Activated CD4-positive, alpha-beta T cell treated with anti-CD3 and anti-CD28 coated beads, Interleukin-2, Interleukin-6, amounts not matched to agents 100 ng/mL and 50 ng/mL, durations not matched to agents 16 hours and 8 hours (primary cell): ENCODE measurements around the gene RNF225.
"Not testable (repeated sequence)": the region's sequence is repeated elsewhere in the genome, so short reads cannot be mapped to it uniquely, and the experiment has no call there.

ENCODE experiments used
- DNase-seq: peaks from one replicate; pipeline ENCODE4 v3.0.0-alpha.2; 2020

RNF225 gene

DNA sequence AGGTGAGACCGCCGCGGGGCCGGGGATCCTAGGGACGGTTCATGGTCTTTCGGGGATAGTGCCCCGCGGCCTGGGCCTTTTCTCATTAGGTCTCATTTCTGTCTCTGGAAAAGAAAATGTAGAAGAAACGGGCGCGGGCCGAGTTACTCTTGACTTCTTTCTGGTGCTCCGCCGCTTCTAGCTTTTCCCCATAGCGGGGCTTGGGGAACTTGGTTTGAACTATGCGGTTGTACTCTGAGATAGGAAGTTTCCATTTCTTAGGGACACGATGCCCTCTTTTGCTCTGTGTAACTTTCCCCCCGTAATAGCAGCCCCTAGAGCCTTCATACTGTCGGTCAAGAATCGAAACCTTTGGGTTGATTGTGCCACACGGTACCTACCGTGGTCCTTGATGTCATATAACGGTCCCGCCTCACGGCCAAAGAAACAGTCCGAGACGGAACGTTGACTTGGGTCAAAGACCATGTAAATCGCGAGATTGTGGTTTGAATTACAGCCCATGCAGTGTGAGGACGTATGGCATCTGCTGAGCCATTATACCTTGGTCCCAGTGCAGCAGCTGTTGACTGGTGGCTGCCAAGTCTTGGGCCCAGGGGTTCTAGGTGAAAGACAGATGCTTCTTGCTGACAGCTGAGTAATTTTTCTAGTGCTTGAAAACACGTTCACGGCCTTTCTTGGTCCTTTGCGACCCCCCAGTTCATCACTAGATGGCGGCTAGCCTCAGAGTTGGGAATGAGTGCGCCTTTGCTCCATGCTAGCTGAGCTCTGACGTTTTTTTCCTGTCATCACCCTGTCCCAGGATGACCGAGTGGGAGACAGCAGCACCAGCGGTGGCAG, 7.9 kb upstream of the RNF225 start:
- peak; percentile 32 for DNase-seq

DNA sequence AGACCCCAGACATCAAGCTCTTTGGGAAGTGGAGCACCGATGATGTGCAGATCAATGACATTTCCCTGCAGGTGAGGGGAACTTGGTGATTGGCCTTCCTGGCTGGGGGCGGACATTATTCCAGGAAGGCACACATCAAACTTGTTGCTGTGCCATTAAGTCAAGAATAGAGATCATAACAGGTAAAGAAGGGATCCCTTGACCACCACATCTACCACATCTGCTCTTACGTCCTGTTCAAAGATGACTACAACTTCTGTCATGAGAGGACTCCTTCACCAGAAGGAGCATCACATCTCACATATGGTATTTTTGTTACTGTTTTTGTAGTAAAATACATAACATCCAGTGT, 7.3 kb upstream of the RNF225 start:
- DNase-seq, result no peak

DNA sequence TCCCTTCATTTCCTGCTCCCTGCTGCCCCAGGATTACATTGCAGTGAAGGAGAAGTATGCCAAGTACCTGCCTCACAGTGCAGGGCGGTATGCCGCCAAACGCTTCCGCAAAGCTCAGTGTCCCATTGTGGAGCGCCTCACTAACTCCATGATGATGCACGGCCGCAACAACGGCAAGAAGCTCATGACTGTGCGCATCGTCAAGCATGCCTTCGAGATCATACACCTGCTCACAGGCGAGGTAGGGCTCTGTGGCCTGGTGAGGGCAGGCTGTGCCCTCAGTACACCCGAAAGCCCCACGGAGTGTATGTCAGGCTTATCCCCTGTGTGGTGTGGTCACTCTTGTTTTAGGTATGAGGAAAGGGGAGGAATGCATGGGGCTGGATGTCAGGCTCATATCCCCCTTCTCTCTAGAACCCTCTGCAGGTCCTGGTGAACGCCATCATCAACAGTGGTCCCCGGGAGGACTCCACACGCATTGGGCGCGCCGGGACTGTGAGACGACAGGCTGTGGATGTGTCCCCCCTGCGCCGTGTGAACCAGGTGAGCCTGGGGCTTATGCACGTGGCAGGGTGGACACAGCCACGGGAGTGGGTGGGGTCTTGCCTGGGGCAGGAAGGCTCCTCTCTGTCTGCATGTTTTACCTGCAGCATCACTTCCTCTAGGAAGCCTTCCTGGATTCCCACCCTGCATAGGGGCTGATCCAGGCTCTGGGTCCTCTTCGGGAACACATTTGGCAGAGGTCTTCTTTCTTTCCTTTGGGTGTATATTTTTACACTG, 2.3 kb upstream of the RNF225 start:
- DNase-seq, result no peak

DNA sequence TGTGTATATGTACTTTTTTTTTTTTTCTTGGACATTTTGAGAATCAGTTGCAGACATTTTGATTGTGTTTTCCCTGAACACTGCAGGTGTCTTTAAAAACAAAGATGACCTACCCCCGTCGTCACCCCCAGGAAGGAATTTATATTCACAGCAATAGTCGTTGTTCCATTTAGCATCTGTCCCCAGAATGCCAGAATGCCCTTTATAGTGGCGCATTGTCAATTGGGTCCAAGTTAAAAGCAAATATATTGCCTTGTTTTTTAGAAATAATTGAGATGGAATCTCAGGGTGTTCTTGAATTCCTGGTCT, 1.8 kb upstream of the RNF225 start:
- no peak for DNase-seq

DNA sequence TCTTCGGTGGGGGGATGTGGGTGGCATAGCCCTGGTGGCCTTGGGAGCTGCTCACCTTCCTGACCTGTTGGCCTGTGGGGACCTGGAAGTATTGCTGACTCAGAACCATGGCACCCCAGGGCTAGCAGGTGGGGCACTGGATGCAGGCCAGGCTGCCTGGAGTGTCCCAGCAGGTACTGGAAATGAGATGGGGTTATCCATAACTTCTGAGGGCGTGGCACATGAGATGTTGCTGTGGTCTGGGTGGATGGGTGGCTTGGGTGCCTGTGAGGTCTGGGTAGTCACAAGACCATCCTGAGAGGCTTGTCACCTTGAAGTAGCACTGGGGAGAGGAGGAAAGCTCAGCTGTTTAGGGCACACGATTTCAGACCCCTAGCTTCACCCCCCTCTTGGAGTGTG, 636 bp upstream of the RNF225 start:
- DNase-seq, result no peak

DNA sequence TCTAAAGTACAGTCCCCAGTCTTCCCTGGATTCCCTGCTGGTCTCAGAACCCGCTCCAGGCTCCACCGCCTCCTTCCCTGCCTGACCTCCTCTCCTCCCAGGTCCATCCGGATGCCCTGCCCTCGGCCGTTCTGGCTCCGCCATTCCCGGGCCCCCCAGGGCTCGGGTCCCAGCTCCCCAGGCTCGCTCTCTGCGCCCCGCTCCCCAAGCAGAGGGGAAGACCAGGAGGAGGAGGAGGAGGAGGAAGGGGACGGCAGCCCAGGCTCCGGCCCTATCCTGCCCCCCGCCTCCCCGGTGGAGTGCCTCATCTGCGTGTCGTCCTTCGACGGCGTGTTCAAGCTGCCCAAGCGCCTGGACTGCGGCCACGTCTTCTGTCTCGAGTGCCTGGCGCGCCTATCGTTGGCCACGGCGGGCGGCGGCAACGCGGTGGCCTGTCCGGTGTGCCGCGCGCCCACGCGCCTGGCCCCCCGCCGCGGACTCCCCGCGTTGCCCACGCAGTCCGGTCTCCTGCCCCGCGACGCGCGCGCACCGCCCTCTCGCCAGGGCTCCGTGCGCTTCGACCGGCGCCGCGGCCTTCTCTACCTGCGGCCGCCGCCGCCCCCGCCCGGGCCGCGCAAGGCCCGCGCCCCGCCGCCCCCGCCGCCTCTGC, 647 bp downstream of the RNF225 start:
- peak; percentile 38 for DNase-seq

DNA sequence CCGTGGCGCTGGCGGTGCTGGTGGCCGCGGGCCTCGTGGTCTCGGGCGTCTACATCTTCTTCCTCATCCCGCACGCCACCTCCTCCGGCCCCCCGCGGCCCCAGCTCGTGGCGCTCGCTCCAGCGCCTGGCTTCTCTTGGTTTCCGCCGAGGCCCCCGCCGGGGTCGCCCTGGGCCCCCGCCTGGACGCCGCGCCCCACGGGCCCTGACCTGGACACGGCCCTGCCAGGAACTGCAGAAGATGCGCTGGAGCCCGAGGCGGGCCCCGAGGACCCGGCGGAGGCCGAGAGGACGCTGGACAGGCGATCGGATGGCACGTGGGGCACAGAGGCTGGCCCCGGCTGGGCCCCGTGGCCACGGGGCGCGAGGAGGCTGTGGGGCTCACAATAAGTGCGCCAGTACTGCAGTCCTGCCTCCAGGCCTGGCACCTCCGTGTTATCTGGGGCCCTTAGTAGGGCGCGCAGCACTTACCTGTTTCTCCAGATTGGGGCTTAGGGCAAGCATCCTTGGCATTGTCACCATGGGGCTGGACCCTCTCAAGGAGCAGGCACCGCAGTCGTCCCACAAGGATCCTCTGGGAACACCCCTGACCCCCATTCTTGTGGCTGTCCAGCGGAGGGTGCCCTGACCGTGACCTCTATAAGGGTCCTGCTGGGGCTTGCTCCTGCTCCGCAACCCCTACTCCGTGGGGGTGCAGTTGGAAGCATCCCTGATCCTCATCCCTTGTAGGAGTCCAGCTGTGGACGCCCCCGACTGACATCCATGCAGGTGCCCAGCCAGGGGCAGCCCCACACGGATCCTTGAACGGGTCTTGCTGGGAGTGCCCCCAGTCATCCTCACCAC, 1.5 kb downstream of the RNF225 start:
- no peak for DNase-seq

DNA sequence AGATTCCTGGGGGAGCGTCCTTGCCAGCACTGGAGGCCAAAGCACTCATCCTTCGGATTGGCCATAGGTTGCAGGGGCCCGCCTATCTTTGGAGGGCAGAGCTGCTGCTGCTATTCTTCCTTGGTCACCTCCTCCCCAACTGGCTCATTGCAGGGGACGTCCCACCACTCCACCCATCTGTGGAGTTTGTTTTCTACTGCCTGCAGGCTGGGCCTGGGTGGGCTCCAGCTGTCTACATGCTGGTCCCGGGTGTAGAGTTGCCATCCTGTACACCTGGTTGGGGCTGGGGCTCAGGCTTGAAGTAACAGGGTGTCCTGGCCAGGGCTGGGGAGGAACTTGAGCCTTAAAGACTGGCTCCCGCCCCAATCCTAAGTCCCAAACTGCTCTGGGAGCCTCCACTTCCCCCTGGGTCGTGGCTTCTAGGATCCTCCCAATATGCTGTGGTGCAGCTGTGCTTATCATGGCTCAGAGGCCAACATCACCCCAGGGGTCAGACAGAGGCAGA, 2.1 kb downstream of the RNF225 start:
- DNase-seq, result no peak

DNA sequence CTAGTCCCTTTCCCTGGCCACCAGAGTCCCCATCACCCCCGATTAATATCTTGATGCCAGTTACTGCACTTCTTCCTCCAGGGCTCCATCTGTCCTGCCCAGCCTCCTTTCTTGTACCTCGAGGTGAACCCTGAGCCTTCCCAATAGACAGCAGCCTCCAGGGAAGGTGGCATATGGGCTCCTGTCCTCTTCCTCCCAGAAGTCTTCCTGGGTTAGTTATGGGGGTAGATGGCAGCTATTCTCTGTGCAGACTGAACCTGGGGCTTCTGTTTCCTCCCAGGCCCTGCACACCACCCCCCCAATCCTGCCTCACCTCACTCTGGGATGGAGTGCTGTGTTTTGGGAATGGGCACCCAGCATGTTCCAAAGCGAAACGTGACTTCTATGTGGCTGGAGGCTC, 2.6 kb downstream of the RNF225 start:
- no peak for DNase-seq

DNA sequence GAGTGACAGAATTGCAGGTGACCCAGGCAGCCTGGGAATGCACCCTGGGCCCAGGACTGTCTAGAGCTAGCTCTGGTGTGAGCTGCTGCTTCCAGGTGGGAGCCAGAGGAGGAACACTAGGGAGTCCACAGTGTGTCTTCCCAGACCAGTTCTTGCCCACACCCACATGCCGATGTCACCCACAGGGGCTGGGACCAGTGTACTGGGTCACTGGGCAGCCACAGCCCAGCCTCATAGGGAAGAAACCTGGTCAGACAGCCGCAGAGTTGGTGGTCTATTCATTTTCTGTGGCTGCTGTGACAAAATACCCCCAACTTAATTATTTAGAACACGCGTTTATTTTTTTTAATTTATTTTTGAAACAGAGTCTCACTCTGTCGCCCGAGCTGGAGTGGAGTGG, 3.1 kb downstream of the RNF225 start:
- DNase-seq, result no peak

DNA sequence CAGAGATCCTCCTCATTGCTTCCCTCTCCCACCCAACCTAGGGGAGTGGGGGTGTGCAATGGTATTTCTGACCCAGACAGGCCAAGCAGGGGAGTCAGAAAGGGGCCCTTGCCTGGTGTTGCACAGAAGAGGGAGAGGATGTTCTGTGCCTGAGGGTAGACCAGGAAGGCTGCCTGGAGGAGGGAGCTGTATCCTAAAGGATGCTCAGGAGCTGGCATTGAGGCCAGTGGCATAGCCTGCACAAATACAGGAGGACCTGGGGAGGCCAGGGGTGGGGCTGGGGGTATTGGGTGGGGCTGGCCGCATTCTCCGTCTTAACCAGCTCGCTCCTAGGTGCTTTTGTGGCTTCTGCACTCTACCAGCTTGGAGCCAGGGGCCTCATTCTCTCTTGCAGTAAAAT, 4.4 kb downstream of the RNF225 start:
- DNase-seq, result no peak

DNA sequence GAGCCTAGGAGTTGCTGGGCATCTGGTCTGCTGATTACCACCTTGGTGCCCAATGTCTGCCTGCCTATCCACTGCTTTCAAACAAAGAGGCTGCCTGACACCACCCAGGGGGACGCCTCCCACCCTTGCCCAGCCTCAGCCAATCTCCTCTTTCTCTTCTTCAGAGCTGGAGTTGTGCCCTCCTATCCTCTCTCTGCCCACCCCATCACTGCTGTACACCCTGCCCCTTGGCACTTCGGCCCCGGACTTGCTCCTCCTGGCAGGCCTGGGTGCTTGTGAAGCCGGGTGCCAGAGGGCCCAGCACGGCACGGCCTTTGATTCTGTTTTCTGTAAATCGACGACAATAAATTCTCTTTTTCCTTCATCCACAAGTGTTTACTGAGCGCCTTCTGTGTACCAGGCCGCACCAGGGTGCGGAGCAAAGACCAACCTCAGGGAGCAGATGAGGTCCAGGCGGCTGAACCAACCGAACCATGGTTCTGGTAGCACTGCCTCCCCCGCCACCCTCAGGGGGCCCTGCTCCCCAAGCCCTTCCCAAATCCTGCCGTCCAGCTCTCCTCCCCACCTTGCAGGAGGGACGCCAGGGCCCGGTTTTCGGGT, 5.0 kb downstream of the RNF225 start:
- DNase-seq, result no peak

DNA sequence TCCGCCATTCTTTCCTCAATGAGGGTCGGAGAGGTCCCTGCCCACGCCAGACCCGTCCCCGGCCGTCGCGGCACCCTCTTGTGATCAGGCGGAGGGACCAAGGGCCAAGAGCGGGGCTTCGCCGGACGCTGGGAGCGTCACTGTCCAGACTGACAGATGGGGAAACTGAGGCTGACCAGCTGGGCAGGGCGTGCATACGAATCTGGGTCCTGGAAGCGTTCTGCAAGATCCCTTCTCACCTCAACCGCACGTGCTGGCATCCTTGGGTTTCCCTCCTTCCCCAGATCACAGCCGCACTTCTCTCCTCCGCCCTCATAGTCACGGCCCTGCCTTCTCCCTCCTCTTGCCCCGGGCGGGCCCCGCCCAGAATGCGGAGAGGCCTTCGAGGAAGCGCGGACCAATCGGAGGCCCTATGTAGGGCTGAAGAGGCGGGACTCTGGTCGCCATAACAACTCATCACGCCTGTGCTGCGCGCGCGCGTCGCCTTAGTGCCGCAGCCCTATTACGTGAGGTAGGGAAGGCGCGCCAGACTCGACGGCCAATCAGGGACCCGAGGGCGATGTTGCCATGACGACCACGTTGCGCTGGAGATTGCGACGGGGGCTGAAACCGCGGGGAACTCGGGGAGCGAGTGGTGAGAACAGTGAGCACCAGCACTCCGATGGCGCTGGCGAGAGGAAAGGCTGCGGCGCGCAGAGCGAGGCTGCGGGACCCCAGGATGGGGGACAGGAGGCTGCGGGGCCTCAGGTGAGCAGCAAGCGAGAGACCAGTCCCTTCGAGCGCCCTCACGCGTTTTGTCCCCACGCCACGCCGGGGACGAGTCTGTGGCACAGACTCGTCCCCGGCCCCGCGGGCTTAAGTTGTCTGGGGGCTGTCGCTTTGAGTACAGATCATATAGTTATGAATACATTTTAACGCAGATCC, 5.7 kb downstream of the RNF225 start:
- DNase-seq, result peak; percentile 100

DNA sequence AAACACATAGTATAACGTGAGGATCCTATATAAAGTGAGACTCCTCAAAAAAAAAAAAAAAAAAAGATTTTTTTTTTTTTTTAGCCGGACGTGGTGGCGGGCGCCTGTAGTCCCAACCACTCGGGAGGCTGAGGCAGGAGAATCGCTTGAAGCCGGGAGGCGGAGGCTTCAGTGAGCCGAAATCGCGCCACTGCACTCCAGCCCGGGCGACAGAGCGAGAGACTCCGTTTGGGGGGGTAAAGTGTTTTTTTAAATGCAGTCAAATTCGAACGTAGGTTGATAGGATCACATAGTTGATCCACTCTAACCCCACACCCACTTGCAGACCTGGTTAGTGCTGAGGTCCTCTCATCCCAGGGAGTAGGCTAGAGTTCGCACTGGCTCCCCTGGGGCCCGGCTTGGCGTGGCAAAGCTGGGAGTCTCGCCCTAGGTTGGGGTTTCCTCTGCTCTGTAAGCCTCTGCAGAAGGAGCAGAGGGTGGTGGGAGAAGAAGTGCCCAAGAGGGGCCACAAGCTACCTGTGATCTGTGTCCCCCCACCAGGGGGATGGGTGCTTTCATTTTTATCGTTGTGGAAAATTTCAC, 6.5 kb downstream of the RNF225 start:
- no peak for DNase-seq

DNA sequence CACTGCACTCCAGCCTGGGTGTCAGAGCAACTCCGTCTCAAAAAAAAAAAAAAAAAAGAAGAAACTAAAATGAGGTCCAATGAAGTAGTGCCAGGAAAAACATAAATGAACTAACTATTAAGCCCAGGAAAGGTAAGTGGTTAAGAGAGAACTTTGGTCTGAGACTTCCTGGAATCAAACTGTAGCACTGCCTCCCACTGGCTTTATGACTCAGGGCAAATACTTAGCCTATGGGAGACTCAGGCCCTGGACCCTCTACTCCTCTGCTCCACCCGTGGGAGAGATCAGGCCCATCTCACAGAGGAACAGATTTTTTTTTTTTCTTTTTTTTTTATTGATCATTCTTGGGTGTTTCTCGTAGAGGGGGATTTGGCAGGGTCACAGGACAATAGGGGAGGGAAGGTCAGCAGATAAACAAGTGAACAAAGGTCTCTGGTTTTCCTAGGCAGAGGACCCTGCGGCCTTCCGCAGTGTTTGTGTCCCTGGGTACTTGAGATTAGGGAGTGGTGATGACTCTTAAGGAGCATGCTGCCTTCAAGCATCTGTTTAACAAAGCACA, 8.5 kb downstream of the RNF225 start:
- not testable (repeated sequence) for DNase-seq

DNA sequence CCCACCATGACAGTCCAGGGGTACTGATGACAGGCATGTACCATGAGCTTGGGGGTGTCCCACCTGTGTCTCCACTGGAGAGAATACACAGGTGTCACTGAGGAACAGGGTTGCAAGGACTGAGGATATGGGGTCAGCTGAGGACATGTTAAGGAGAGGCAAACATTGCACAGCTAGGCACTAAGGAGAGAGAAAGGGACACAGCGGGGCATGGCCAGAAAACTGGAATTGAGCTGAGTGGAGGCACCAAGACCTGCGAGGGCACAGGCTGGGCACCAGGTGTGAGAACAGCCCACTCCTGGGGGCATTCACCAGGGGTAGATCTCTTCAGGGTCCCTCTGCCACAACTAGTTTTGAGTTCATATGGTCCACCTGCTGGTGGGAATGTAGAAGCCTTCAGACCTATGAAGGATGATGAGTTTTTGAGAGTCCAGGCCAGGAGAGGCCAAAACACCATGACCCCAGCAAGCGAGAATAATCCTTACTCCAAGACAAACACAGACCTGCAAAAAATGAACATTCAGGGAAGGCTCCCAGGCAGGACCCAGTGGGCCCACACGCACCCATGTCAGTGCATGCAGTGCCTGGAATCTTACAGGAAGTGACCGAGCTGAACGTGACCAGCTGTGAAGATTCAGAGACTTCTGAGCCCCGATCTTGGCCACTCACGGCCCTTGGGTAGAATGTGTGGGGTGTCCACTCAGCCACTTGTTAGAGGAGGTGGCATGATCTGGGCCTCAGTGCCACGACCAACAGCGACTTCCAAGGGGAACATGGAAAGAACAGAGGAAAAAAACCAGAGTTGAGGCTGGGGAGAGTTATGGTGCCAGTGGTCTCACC, 11.6 kb downstream of the RNF225 start:
- DNase-seq, result no peak

DNA sequence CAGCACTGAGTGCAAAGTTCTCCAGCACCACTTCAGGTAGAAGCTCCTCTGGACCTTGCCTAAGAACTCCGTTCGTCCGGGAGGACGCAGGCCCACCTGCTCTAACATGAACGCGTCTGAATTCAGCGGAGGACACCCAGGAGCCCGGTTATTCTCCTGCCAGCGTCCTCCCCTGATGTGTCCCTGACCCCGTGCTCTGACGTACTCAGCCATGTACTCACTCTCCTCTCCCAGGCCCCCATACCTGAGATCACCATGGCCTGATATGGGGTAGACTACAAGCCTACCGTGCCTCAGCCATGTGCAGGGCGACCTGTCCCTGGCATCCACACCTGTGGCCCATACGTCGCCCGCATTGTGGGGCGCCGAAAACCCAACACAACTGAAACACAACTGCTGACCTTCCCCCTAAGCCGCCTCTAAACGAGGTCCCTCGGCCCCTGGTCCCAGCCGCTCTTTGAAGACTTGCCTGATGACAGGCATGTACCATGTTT, 12.2 kb downstream of the RNF225 start:
- no peak for DNase-seq

DNA sequence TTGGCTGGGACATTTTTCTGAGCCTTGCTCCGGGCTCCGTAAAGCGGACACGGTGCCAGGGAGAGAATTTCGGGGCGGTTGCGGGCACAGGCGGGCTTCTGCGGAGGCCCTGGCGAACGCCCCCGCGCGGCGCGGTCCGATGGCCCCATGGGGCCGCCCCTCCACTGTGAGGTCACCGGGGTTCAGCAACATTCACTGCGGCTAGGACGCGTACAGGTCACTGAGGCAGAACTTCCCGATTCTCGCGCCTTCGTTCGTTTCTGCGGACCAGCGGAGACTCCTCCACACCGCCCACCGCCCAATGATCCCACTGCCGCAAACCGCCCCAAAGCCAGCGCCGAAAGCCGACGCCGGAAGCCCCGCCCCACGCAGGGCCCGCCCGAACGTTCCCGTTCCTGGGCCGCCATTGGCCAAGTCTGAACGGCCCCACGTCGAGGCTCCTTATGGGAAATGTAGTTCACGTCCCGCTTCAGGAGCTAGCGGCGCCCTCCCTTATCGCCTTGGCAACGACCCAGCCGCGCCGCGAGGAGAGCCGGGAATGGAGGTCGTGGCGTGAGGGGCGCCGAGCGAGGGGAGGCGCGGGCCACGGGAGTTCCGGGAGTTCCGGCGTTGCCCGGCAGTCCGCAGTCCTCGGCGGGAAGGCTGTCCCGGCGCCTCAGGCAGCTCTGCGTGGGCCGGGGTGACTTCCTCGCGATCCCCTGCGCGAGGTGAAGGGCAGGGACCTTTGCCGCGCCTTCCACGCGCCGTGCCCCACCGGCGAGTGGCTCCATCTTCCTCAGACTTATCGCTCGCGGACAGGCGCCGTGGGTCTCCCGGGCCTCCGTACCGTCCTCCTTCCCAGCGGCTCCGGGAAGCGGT, 12.9 kb downstream of the RNF225 start, which contains the start of gene ZNF584:
ZNF584 (plus strand) TSS at position 498 of the 858 bp plus-strand sequence. CDS start 499 bp downstream, outside the sequence.
- peak; percentile 98 for DNase-seq
